ENCODE data around the gene DCX. TPM values are rescaled to one million over a fixed set of nuclear protein-coding genes. Genes with fewer than 3 reads are reported as not detected.

DCX gene
- total RNA-seq, 2 donors from 2014 or later, result not detected

- Histone ChIP-seq H3K27me3 (replicated peaks; ENCODE audit: insufficient read depth) (no peaks in the 10 kb centered on the region), H3K36me3 (no peaks in the 10 kb centered on the region), H3K4me1 (ENCODE audit: control insufficient read depth in 1 of 2, low read depth in 2 of 2) (no peaks in the 10 kb centered on the region), H3K9me3 (no peaks in the 10 kb centered on the region), H3K4me3 (no peak overlapping the region), H3K27ac (no peak overlapping the region)
- ATAC-seq (ENCODE audit: insufficient number of reproducible peaks, low FRiP score, low read depth) (no peak), DNase-seq (ENCODE audit: low spot score) (no peak)
- no peak for TF ChIP-seq CTCF (IDR thresholded peaks at IDR 0.05)
These were observed 82.6 kb downstream of the DCX start for GRCh38 chrX:111329370-111329769.

GRCh38 chrX:111328858-111329257 is 83.1 kb downstream of the DCX start:
- Histone ChIP-seq H3K9me3 (no peaks in the 10 kb centered on the region), H3K27ac (no peak overlapping the region), H3K36me3 (no peaks in the 10 kb centered on the region), H3K4me3 (no peak overlapping the region), H3K27me3 (replicated peaks; ENCODE audit: insufficient read depth) (no peaks in the 10 kb centered on the region), H3K4me1 (ENCODE audit: control insufficient read depth in 1 of 2, low read depth in 2 of 2) (no peaks in the 10 kb centered on the region)
- TF ChIP-seq CTCF (IDR thresholded peaks at IDR 0.05), result no peak
- no peak for DNase-seq (ENCODE audit: low spot score)
- ATAC-seq (ENCODE audit: insufficient number of reproducible peaks, low FRiP score, low read depth), result no peak

- DNase-seq (ENCODE audit: low spot score) (no peak), ATAC-seq (ENCODE audit: insufficient number of reproducible peaks, low FRiP score, low read depth) (no peak)
- Histone ChIP-seq H3K36me3 (no peaks in the 10 kb centered on the region), H3K27ac (no peak overlapping the region), H3K4me1 (ENCODE audit: control insufficient read depth in 1 of 2, low read depth in 2 of 2) (no peaks in the 10 kb centered on the region), H3K4me3 (no peak overlapping the region), H3K9me3 (no peaks in the 10 kb centered on the region), H3K27me3 (replicated peaks; ENCODE audit: insufficient read depth) (no peaks in the 10 kb centered on the region)
- no peak for TF ChIP-seq CTCF (IDR thresholded peaks at IDR 0.05)
These were observed 89.6 kb downstream of the DCX start for GRCh38 chrX:111322231-111322855.

- Histone ChIP-seq H3K27me3 (replicated peaks; ENCODE audit: insufficient read depth) (no peaks in the 10 kb centered on the region), H3K27ac (no peak overlapping the region), H3K9me3 (no peaks in the 10 kb centered on the region), H3K36me3 (no peaks in the 10 kb centered on the region), H3K4me1 (ENCODE audit: control insufficient read depth in 1 of 2, low read depth in 2 of 2) (no peaks in the 10 kb centered on the region), H3K4me3 (no peak overlapping the region)
- DNase-seq (ENCODE audit: low spot score), result no peak
- no peak for ATAC-seq (ENCODE audit: insufficient number of reproducible peaks, low FRiP score, low read depth)
- no peak for TF ChIP-seq CTCF (IDR thresholded peaks at IDR 0.05)
These were observed 92.5 kb downstream of the DCX start for GRCh38 chrX:111319451-111319850.

GRCh38 chrX:111318901-111319300 is 93.1 kb downstream of the DCX start:
- Histone ChIP-seq H3K4me3 (no peak overlapping the region), H3K27ac (no peak overlapping the region), H3K4me1 (ENCODE audit: control insufficient read depth in 1 of 2, low read depth in 2 of 2) (no peaks in the 10 kb centered on the region), H3K27me3 (replicated peaks; ENCODE audit: insufficient read depth) (no peaks in the 10 kb centered on the region), H3K9me3 (no peaks in the 10 kb centered on the region), H3K36me3 (no peaks in the 10 kb centered on the region)
- no peak for TF ChIP-seq CTCF (IDR thresholded peaks at IDR 0.05)
- DNase-seq (ENCODE audit: low spot score) (no peak), ATAC-seq (ENCODE audit: insufficient number of reproducible peaks, low FRiP score, low read depth) (no peak)
